CD4-positive, alpha-beta T cell treated with Interleukin-15 for 4 hours (primary cell): ENCODE results near the gene PFKFB2.

ENCODE experiments used
- DNase-seq: peaks from one replicate; pipeline ENCODE4 v3.0.0-alpha.2; 2020; ENCODE audit warnings: low spot score

PFKFB2 gene

DNA sequence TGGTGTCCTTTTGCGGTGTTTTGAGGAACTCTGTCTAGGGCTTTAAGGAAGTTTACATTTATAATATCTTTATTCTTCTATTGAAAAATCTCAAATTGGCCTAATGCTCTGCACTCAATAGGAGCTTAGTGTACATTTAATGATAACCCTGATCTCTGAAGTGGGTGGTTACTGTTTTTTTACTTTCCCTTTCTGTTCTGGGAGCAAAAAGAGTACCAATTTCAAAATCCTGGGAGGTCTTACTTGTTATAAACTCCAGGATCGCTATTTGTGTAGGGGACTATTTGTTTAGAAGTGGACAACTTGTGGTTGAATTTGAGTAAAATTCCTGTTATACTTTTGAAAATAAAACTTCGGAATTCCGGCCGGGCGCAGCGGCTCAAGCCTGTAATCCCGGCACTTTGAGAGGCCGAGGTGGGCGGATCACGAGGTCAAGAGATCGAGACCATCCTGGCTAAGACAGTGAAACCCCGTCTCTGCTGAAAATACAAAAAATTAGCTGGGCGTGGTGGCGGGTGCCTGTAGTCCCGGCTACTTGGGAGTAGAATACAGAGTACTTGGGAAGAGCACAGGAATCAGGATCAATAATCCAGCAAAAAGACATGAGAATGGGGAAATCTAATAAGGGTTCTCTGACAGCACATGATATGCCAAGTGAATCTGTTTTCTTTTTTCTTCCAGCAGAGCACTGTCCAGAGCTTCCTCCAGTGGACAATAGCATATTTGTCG lies 36.7 kb downstream of the PFKFB2 start:
- DNase-seq: no peak

GRCh38 chr1:207091200-207091908 lies 38.3 kb downstream of the PFKFB2 start:
- DNase-seq: no peak

DNA sequence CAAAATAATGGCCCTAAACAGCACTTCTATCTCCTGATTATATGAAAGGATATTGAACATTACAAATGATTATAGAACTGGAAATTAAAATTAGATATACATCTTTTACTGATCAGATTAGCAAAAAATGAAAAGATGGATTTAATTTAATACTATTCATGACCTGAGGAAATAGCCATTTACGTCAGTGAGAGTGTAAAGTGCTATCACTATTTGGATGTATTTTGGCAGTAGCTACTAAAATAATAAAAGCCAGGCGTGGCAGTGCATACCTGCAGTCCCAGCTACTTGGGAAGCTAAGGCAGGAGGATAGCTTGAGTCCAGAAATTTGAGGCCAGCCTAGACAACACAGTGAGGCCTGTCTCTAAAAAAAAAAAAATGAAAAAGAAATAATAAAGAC lies 40.9 kb downstream of the PFKFB2 start:
- no peak for DNase-seq

GRCh38 chr1:207097871-207098324 lies 44.8 kb downstream of the PFKFB2 start:
- DNase-seq: no peak

- DNase-seq: no peak
Observed at GRCh38 chr1:207101720-207102119, 48.6 kb downstream of the PFKFB2 start.

- DNase-seq: no peak
Observed at GRCh38 chr1:207102146-207102545, 49.1 kb downstream of the PFKFB2 start.

DNA sequence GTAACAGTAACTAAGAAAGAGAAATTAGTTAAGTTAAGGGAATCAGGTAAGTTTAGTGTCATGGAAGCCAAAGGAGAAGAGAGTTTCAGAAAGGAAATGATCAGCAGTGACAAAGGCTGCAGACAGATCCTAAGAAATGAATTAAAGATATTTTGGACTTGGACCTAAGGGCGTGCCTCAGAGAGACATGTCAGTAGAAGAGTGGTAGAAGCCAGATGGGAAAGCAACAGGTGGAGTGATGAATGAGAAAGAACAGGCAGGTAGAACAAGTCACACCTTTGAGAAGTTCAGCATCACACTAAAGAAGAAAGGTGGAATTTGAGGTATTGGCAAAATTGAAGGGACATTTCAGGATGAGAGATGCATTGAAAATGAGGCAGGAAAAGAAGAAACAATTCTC lies 49.6 kb downstream of the PFKFB2 start:
- no peak for DNase-seq

DNA sequence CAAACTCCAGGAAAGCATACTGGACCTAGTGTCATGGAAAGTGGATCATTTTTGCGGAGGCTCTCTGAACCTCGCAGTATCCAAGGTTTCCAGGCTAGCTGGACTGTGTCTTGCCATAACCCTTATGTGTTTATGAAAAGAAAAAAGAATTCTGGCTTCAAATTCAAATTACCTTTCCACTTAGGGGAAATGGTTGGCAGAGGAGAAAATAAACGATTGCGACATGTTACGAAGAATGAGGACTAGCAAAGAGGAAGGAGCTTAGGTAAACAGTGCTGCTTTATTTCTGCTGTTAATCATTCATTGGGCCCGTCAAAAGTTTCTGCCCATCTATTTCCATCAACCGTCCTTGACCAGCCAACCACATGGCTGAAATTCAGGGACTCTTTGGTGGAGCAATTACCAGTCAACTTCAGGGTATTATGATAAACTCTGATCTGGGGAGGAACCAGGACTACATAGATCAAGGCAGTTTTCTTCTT lies 50.9 kb downstream of the PFKFB2 start, which contains the start of gene C4BPA:
Gene C4BPA (plus strand): TSS at position 342 of the 482 bp plus-strand sequence. CDS start 8,793 bp downstream, outside the sequence.
- no peak for DNase-seq

DNA sequence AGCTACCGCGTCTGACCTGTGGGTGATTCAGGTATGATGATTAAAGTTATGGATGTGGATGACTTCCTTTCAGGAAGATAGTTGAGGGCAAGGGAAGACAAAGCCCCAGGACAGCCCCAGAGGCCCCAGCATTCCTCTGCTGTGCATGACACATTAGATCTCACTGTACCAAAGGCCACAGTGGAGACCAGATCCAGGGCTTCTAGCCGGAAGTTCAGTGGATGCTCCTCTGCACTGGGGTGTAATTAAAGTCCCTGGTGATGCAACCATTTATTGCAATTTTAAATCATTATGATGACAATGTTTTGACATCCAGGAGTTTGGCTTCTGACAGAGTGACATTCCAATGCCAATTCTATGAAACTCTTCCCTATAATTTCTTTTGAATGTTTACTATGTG lies 55.9 kb downstream of the PFKFB2 start:
- DNase-seq: no peak

DNA sequence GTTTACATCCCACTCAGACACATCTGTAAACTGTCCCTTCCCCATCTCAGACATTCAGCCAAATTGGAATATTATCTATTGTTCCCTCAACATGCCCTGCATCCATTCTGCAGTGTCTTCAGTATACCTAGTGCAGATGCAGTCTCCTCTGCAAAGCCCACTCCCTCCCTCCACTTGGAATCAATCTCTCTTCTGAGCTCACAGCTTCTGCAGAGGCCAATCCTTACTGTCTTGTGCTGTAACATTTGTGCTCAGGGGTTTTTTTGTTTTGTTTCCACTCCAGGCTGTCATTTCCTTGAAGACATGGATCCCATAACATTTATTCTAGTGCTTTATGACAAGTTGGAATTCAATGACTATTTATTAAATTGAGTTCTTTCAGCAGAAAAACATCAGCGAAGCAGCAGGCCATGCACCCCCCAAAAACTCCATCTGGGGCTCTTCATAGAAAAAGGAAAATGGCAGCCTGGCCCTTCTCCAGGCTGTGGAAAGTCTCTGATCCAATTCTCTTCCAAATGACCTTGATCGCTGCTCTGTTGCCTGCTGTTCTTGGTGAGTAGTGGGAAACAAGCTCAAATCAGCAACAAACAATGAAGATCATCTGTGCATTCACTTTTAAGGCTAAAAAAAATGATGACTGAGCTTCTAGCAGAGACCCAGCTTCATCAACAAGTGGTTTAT lies 59.7 kb downstream of the PFKFB2 start:
- no peak for DNase-seq

DNA sequence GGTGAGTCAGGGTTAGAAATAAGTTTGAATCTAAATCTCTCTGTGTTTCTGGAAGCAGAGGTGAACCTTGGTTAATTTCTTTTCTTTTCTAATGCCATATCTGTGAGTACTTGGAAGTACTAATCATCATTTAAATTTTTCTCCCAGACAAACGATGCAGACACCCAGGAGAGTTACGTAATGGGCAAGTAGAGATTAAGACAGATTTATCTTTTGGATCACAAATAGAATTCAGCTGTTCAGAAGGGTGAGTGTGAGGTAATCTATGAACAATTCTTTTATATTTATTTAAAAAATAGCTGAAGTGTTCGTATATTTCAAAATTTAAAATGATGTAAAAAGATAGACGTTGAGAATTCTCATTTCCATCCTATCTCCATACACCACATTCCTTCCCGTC lies 62.2 kb downstream of the PFKFB2 start:
- no peak for DNase-seq

- DNase-seq: no peak
Observed at GRCh38 chr1:207124389-207124788, 71.3 kb downstream of the PFKFB2 start.

GRCh38 chr1:207128336-207128921 lies 75.4 kb downstream of the PFKFB2 start:
- no peak for DNase-seq

GRCh38 chr1:207129053-207129452 lies 76.0 kb downstream of the PFKFB2 start:
- DNase-seq: no peak
